ENCODE data around the gene WHRN.

- TF ChIP-seq CTCF (IDR thresholded peaks at IDR 0.05) (no peak), EZH2 (IDR thresholded peaks at IDR 0.05; ENCODE audit: borderline replicate concordance, insufficient read depth, low read depth, low read length, poor library complexity, severe bottlenecking) (no peak)
Measured at GRCh38 chr9:114361542-114361941, 143.7 kb downstream of the WHRN start.
